HG03175 (cell line): ENCODE data around the gene DAB2IP.

Source experiments
- ATAC-seq: cut with Tn5 transposase; IDR thresholded peaks from one replicate; pipeline ENCODE4 v1.9.1; 2021; ENCODE audit warnings: mild to moderate bottlenecking, moderate library complexity; ENCODE audit not compliant: unreplicated experiment

The DAB2IP gene

GRCh38 chr9:121813519-121814210 is 162.2 kb downstream of the DAB2IP start:
- no peak for ATAC-seq

DNA sequence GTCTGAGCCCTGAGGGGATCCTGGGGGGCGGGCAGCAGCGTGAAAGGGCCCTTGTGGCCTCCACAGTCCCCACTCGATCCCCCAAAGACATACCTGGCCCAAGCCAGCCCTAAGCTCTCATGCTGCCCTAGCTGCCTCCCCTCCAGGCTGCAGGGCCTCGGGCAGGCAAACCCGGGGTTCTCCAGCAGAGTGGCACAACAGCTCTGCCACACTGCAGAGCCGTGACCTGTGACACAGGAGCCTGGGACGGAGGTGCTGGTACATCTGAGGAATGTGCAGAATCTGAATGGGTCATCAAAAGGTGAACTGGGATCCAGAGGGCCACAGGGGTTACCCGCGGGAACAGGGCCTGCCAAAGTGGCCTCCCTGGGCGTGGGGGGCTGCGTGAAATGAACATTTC is 163.2 kb downstream of the DAB2IP start:
- no peak for ATAC-seq

- ATAC-seq = no peak
These were observed 163.7 kb downstream of the DAB2IP start for GRCh38 chr9:121815084-121815483.

DNA sequence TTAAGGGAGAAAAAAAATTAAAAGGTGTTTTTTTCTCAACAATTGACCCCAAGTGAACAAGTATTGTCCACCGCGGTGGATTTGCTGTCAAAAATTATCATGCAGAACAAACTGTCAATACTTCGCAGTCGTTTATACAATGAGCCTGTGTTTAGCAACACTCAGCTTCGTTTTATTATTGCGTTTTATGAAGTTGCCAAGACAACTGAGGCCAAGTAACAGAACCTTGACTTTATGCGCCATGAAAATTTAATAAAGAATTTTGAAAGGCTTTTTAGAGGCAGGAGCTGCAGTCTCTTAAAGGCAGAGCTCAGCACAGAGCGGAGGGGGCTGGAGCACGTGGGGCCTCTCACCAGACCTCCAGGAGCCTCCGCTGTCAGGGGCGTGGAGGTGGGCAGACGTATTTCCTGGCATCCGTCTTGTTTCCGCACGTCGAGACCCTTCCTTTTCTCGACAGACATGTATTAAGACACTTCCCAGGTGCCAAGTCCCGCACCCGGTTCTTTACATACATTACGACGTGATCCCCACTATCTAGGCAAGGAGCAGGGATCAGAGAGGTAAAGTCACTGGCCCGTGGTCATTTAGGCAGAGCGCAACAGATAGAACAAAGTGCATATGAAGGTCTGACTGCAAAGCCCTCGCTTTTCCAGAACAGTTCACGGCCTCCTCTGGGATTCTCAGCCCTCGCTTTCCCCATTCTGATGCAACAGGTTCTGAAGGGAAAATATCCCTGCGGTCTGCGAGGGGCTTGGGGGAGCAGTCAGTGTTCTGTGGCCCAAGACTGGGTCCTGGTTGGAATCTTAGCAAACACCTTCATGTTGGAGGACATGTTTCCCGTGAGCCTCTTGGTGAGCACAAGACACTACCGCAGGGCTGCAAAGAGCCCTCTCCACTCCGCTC is 164.4 kb downstream of the DAB2IP start:
- no peak for ATAC-seq

DNA sequence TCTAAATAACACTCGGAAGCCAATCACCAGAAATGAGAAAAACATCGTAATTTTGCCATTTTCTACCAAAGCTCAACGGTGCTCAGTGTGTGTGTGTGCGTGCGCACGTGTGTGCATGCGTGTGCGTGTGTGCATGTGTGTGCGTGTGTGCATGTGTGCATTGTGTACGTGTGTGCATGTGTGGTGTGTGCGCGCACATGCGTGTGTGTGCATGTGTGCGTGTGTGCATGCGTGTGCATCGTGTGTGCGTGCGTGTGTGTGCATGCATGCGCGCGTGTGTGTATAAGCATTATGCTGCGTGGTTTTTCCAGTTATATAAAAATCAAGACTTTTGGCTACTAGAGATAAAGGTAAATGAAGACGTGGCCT is 165.0 kb downstream of the DAB2IP start:
- ATAC-seq = no peak

DNA sequence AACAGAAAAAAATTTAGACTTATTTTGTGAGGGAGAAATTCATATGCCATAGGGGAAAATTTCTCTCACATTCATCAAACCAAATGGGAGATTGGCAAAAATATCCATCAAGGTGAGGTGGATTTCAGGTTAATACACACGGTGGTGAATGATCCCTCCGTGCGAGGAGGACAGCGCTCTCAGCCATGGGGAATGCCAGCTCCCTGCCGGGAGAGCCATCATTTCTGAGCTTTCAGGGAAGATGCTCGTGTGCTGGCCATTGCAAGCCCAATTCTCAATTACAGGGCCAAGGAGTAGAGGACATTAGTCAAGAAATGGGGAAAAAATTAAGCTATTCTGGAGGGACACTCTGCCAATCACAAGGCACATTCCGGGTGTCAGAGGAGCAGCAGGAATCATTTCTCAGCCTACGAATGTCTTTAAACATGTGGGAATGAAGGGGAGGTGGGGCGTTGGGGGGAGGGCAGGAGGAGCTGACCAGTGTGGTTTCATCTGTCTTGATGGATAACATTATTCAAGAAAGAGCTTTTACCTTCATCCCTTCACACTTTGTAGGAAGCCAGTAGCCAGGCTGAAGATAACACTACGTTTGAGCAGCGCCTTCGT is 165.5 kb downstream of the DAB2IP start:
- ATAC-seq = no peak

GRCh38 chr9:121817476-121817875 is 166.0 kb downstream of the DAB2IP start:
- no peak for ATAC-seq

- no peak for ATAC-seq
These were observed 166.7 kb downstream of the DAB2IP start for GRCh38 chr9:121818016-121818661.

GRCh38 chr9:121818841-121819427 is 167.5 kb downstream of the DAB2IP start:
- no peak for ATAC-seq

DNA sequence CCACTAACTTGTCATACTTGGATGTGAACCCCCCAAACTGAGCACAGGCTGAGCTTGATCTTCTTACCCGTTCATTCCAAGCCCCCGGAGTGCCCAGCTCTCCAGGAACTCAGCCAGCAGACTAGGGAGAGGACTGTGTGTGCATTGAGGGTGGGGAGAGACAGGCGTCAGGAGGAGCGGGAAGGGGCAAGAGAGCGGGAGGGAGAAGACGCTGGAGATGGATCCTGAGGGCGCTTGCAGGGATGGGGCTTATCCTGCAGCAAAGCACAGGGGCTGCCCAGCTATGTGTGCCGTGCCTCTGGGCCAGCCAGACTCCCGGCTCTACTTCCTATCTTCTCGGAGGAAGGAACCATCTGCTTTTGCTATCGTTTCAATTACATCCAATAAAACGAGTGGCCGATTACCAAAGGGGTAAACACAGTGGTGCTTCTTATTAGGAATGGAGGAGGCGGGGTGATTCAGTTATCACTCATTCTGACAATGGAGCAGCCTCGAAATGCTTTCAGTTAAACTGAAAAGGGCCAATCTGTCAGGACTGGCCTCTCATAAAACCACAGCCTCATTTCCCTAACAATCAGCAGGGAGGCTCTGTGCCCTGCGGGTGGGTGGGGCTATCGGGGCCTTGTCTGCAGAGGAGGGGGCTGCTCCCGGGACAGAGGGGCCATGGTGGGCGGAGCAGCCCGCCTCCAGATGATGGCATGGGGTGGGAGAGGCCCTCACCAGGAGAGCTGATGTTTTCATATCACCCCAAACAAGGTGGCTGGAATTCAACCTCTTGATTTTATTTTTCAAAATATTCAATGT is 168.2 kb downstream of the DAB2IP start:
- no peak for ATAC-seq

DNA sequence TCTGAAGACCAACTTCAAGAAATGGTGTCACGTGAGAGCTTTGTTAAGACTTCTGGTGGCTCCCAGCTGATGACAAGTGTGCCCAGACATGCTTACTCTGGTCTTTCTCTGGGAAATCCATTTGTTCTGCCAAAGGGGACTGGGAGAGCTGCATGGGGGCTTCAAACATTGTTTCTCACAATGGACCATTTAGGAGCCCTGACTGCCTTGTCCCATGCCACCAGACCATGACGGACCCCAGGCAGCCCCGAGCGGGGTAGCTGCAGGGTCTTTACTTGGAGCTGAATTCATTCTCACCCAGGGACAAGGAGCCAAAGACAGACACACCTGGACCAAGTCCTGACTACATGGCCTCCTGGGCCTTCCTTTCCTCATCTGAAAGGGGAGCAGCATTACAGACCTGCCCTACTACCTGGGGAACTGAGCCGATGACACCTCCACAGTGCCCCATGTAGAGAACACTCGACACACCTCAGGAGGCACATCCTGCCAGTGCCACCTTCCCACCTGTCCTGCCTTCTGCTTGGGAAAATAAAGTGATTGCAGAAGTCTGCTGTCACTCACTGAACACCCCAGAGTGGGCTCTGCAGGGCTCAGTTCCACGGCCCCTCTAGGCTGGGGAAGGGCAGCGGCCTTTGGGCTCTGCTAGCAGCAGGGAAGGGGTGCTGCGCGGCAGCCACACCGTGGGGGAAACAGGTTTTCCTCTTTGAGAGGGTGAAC is 169.0 kb downstream of the DAB2IP start:
- no peak for ATAC-seq

DNA sequence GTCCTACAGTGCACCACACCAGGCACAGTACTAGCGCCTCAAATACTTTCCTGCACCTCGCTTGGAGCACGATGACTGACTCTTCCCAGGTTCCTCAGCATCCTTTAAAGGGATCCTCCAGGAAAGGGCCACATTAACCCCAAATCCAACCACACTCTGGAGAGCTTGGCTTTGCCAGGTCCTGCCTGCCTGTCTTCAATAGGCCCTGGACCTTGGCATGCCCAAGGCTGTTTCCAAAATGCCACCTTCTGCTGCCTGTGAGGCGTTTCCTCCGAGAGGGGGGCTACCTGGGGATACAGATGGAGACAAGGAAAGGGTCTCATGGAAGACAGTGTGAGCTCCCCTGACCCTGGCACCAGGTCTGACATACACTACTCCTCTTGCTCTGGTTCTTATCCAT is 169.9 kb downstream of the DAB2IP start:
- no peak for ATAC-seq

GRCh38 chr9:121822093-121823085 is 171.0 kb downstream of the DAB2IP start:
- no peak for ATAC-seq

- no peak for ATAC-seq
These were observed 172.2 kb downstream of the DAB2IP start for GRCh38 chr9:121823451-121824169.

- no peak for ATAC-seq
These were observed 173.2 kb downstream of the DAB2IP start for GRCh38 chr9:121824651-121825030.

- no peak for ATAC-seq
These were observed 173.7 kb downstream of the DAB2IP start for GRCh38 chr9:121825031-121825691.

DNA sequence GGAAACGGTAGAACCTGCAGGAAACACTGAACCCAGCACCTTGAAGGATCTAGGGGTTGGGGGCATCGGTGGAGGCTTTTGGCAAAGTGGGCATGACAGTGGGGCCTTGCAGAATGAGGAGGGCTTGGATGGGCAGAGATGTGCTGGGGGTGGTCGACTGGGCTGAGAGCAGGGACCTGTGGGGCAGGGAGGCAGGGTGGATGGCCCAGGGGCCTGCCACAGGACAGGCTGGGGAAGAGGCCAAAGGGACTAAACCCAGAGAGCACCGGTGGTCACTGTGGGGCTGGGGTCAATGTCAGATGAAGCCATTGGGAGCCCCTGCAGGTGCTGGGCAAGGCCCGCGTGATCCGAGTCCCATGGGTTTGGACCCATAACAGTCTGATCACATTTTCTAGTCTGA is 175.3 kb downstream of the DAB2IP start:
- no peak for ATAC-seq
